Activated CD4-positive, alpha-beta T cell treated with anti-CD3 and anti-CD28 coated beads for 4 hours (primary cell): ENCODE data around the gene HIPK2.
"Not testable (repeated sequence)": the region's sequence is repeated elsewhere in the genome, so short reads cannot be mapped to it uniquely, and the experiment has no call there.

Source experiments
- DNase-seq, 2 donors: peaks; one replicate each; pipeline ENCODE4 v3.0.0-alpha.2; 2020

The HIPK2 gene

GRCh38 chr7:139692723-139693122, 85.1 kb downstream of the HIPK2 start:
- no peak for DNase-seq

GRCh38 chr7:139691253-139691781, 86.5 kb downstream of the HIPK2 start:
- DNase-seq, result no peak

DNA sequence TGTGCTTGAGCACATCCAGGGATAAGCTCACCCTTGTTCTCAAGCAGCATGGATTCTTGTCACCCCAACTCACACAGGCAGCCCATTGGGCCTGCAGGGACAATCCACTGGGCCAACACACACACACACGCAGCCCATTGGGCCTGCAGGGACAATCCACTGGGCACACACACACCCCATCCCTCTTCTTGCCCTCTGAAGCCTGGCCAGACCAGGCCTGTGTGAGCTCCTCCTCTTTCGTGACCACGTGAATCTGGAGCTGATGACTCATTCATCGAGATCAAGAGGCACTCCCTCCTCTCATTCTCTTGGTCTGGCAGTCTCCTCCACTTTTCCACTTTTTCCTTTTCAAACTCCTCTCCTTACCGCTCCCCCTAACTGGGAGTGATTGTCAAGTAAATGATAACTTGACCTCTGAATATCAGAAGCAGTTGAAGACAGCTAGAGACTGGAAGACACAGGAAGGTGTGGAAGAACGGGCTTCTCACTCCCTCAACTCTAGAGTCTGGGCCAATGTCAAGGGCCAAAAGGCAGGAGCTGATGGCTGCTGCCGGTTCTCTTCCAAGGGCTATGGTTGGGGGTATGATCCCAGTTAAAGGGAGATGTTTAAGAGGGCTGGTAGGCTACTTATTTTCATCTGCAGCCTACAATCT, 89.7 kb downstream of the HIPK2 start:
- no peak for DNase-seq

GRCh38 chr7:139687211-139687954, 90.4 kb downstream of the HIPK2 start:
- DNase-seq, result no peak

- no peak for DNase-seq
These were observed 94.5 kb downstream of the HIPK2 start for GRCh38 chr7:139683137-139683921.

GRCh38 chr7:139682136-139683013, 95.4 kb downstream of the HIPK2 start:
- peak in 1 of 2 donors; percentile 10 for DNase-seq

- DNase-seq, result no peak
These were observed 96.0 kb downstream of the HIPK2 start for GRCh38 chr7:139681812-139682135.

DNA sequence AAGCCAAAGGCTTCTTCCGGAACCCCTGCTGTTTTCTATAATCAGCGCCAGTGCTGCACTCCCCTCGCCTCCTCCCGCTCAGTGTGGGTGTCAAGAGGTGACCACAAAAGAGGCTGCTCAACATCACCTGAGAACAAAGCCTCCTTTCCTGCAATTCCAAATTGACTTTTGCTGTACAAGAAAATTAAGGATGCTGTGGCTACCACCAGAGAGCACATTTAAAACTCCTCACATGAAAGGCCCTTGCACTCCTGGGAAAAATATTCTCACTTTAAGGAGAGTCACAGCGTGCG, 96.4 kb downstream of the HIPK2 start:
- DNase-seq, result no peak

GRCh38 chr7:139680676-139681462, 96.9 kb downstream of the HIPK2 start:
- DNase-seq, result peak; percentile 62 to 72

- no peak for DNase-seq
These were observed 97.8 kb downstream of the HIPK2 start for GRCh38 chr7:139679731-139680594.

- no peak for DNase-seq
These were observed 101.4 kb downstream of the HIPK2 start for GRCh38 chr7:139676390-139676789.

DNA sequence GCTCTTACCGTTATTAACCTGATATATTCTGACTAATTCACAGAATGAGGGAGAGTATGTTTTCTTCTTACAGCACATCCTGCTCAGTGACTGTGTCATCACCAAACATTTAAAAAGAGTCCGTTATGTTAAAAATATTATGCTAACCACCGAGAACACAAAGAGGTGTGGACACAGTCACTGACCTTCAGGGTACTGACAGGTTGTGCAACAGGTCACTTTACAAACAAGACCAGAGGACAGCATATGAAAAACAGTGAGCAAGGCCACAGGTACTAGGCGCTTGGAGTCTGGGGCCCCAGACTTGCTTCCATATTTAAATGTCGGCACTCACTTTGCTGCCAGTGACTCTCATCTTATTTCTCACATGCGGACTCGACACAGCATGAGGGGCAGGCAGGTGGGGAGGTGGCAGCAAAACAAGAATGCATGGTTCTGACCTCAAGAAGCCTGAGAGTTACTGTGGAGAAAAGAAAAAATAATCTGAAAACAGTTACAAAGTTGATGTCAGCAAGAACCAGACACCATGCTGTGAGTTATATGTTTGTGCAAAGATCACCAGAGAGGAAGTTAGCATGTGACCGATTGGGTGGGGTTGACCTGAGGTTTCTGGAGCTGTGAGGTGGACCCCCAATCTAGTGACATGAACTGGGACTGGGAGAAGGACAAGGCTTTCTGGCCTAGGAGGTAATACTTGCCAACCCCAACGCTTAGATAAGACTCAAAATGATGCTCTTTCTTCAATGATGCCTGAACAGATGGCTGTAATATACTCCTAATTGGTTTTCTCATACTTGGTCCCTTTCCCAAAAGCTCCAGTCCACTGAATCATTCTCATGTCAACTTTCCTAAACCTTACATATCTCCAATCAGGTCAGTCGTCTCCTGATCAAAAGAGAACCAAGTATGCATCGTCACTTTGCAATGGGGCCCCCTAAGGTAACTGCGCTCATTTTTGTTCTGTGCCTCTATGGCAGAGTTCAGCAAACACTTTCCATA, 102.4 kb downstream of the HIPK2 start:
- no peak for DNase-seq

- no peak for DNase-seq
These were observed 103.1 kb downstream of the HIPK2 start for GRCh38 chr7:139674752-139675126.

- no peak for DNase-seq
These were observed 103.5 kb downstream of the HIPK2 start for GRCh38 chr7:139674341-139674740.

DNA sequence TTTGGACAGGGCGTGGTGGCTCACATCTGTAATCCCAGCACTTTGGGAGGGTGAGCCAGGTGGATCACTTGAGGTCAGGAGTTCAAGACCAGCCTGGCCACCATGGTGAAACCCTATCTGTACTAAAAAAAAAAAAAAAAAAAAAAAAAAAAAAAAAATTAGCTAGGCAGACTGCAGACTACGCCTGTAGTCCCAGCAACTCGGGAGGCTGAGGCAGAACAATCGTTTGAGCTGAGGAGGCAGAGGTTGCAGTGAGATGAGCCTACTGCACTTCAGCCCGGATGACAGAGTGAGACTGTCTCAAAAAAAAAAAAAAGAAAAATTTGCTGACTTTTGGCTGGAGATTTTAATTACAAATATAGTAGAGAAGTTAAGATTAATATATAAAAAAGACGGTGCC, 104.0 kb downstream of the HIPK2 start:
- DNase-seq, result no peak

DNA sequence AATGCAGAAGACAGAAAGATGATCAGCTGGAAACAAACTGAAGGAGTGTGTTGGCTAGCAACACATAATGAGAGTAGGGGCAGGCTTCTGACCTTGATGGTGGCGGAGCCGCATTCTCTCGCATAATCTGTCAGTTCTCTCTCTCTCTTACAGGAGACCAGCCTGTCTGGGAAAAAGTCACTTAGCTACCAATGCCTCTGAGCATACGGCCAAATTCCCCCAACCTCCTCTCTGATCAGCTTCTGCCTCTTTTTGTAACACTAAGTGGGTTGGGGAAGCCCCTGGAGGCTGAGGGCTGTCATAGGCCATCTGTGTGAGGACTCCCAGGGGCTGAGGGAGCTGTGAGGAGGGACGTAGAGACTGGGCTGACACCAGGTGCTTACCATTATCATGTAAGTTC, 104.6 kb downstream of the HIPK2 start:
- DNase-seq, result no peak

- no peak for DNase-seq
These were observed 105.8 kb downstream of the HIPK2 start for GRCh38 chr7:139671967-139672366.

GRCh38 chr7:139670662-139671061, 107.1 kb downstream of the HIPK2 start:
- not testable (repeated sequence) for DNase-seq
